ENCODE data around the gene TSSC4.

The TSSC4 gene

GRCh38 chr11:2451916-2452315, 51.4 kb downstream of the TSSC4 start:
- TF ChIP-seq ZNF384 (IDR thresholded peaks at IDR 0.05), result no peak
- TF ChIP-seq HDGF (IDR thresholded peaks at IDR 0.05; ENCODE audit: borderline replicate concordance), result no peak
- TF ChIP-seq FOXK2 (IDR thresholded peaks at IDR 0.05), result no peak
- no peak for TF ChIP-seq FOXA1 (IDR thresholded peaks at IDR 0.05)
- no peak for TF ChIP-seq ELF4 (IDR thresholded peaks at IDR 0.05)
- TF ChIP-seq BHLHE40 (IDR thresholded peaks at IDR 0.05; ENCODE audit: borderline replicate concordance), result no peak
- ChIA-PET POLR2A (no interaction called here), CTCF (no interaction called here)
- DNase-seq (ENCODE audit: extremely low spot score), result no peak

DNA sequence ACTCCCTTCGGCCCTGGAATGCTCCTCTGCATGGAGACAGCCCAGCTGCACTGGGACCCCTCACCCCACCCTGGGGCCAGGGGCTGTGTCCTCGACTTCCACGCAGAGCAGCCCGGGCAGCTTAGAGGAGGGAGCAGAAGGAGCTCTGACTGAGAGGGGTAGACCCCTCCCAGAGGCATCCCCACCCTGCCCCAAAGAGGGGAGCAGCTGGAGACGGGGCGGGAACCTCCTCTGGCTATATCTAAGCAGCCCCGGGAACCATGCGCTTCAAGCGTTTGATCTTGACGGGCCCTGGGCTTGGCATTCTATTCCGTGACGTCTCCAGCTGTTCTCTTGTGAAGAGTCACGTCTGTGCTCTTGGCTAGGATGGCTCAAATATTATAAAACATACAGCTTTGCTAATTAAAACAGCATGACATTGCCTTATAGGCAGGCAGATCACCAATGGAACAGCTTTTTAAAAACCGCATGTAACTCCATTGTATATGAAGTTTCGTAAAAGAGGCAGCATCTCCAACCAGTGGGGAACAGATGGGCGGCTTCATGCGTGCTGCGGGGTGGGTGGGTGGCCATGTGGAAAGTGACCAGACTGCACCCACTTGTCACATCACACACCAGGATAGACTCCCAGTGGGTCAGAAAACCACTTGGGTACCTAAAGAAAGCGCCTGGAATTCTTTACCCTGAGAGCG, 51.9 kb downstream of the TSSC4 start:
- no peak for TF ChIP-seq L3MBTL2 (conservative IDR thresholded peaks at IDR 0.05)
- no peak for TF ChIP-seq SP1 (IDR thresholded peaks at IDR 0.05)
- TF ChIP-seq SUZ12 (IDR thresholded peaks at IDR 0.05), result no peak
- TF ChIP-seq ZNF384 (IDR thresholded peaks at IDR 0.05), result no peak
- TF ChIP-seq FOXA1 (IDR thresholded peaks at IDR 0.05), result no peak
- no peak for TF ChIP-seq CTBP1 (IDR thresholded peaks at IDR 0.05; ENCODE audit: borderline replicate concordance)
- TF ChIP-seq, protein P1, sequence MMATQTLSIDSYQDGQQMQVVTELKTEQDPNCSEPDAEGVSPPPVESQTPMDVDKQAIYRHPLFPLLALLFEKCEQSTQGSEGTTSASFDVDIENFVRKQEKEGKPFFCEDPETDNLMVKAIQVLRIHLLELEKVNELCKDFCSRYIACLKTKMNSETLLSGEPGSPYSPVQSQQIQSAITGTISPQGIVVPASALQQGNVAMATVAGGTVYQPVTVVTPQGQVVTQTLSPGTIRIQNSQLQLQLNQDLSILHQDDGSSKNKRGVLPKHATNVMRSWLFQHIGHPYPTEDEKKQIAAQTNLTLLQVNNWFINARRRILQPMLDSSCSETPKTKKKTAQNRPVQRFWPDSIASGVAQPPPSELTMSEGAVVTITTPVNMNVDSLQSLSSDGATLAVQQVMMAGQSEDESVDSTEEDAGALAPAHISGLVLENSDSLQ (IDR thresholded peaks at IDR 0.05), result no peak
- no peak for TF ChIP-seq ARNT (IDR thresholded peaks at IDR 0.05)
- TF ChIP-seq ELF4 (IDR thresholded peaks at IDR 0.05), result no peak
- DNase-seq (ENCODE audit: extremely low spot score), result no peak
- ChIA-PET CTCF (no interaction called here), POLR2A (no interaction called here)

DNA sequence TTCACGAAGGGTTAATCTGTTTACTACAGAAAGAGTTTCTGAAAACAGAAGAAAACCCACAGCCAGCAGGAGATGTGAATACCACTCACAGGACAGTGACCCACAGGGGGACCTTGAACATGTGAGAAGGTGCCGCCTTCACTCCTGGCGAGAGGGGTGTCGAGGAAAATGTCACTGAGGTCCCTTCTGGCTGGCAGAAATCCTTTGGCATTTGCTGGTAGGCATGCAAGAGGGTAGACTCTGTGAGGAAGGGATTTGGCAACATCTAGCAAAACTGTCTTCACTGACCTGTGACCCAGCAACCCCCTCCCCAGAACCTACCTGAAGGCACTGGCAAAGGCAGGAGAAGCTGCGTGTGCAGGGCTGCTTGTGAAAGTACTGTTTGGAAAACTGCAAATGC, 52.9 kb downstream of the TSSC4 start:
- TF ChIP-seq ZNF384 (IDR thresholded peaks at IDR 0.05) (no peak), LEF1 (IDR thresholded peaks at IDR 0.05; ENCODE audit: borderline replicate concordance) (no peak), FOXK2 (IDR thresholded peaks at IDR 0.05) (no peak), ARNT (IDR thresholded peaks at IDR 0.05) (no peak), ELF4 (IDR thresholded peaks at IDR 0.05) (no peak), BHLHE40 (IDR thresholded peaks at IDR 0.05; ENCODE audit: borderline replicate concordance) (no peak), TARDBP (IDR thresholded peaks at IDR 0.05) (no peak), NFRKB (IDR thresholded peaks at IDR 0.05) (no peak)
- no peak for DNase-seq (ENCODE audit: extremely low spot score)
- POLR2A ChIA-PET, result no interaction called here
- CTCF ChIA-PET, result no interaction called here

Measured in HEK293T (cell line).